GM19023 (cell line): ENCODE results near the gene COA8.

Experiments
- ATAC-seq: cut with Tn5 transposase; IDR thresholded peaks from one replicate; pipeline ENCODE4 v1.9.1; 2021; ENCODE audit warnings: mild to moderate bottlenecking, moderate library complexity; ENCODE audit not compliant: unreplicated experiment

COA8 gene

GRCh38 chr14:103535891-103536565, 26.7 kb upstream of the COA8 start:
- ATAC-seq, result no peak

- no peak for ATAC-seq
These were observed 26.1 kb upstream of the COA8 start for GRCh38 chr14:103536693-103537092.

DNA sequence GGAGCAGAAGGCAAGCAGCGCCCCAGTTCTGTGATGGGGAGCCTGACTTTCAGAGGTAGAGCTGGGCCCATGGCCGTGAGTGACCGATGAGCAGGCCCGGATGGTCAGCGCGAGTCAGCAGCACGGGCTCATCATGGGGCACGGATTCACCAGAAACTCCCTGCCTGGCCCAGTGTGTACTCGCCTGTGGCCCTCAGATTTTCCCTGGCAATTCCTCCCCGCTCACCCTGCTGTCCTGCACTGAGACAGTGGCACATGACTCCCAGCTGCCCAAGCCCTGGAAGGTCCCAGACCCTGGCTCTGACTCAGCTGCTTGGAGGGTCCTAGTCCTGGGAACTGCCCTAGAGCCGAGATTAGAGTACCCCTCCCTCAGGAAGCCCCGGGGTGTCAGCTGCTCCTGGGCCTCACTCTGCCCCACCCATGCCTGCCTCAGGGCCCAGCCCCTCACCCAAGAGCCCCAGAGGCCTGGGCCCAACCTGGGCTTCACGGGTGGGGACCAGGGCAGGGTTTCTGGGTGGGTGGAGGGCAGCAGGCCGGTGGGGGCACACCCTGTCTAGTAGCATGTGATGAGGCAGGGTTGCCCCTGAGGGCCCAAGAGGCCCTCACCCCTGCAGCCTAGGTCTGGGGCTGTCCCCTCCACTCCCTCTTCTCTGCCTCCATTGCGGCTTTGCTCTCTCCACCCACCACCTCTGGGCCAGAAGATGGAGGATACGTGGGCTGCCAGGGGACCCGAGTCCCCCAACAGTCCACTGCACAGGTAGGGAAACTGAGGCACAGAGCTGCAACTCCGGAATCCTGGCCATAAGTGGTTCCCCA, 25.4 kb upstream of the COA8 start:
- no peak for ATAC-seq

- ATAC-seq, result no peak
These were observed 24.3 kb upstream of the COA8 start for GRCh38 chr14:103538291-103539055.

DNA sequence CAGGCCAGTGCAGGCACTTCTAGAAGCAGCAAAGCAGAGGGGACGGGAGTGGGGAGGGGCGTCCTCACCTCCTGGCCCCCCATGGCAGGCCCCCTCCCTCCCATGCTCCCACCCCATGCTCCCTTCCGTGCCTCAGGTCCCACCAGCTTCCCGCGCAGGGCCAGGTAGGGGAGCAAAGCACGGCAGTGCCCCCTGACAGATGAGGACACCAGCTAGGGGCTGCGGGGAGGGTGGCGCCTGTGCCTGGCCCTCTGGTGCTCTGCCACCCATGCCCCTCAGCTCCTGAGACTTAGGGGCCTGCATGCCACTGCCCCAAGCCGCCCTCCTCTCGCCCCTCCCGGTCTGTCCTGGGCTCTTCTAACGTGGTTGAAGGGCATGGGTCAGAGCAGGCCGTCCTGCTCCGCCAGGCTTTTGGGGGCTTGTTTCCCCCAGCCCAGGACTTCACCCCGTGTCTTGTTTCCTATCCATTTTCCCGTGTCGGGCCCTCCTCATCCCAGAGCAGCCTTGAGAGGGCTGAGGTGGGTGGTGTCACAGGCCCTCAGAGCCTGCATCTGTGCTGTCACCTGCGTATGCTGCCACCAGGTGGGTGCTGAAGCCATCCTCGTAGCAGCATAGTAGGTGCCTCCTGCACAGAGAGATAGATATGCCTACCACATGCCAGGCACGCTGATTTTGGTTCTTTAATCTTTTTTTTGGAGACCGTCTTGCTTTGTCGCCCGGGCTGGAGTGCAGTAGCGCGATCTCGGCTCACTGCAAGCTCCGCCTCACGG, 23.5 kb upstream of the COA8 start:
- ATAC-seq, result no peak

- ATAC-seq, result no peak
These were observed 21.7 kb upstream of the COA8 start for GRCh38 chr14:103540821-103541708.

DNA sequence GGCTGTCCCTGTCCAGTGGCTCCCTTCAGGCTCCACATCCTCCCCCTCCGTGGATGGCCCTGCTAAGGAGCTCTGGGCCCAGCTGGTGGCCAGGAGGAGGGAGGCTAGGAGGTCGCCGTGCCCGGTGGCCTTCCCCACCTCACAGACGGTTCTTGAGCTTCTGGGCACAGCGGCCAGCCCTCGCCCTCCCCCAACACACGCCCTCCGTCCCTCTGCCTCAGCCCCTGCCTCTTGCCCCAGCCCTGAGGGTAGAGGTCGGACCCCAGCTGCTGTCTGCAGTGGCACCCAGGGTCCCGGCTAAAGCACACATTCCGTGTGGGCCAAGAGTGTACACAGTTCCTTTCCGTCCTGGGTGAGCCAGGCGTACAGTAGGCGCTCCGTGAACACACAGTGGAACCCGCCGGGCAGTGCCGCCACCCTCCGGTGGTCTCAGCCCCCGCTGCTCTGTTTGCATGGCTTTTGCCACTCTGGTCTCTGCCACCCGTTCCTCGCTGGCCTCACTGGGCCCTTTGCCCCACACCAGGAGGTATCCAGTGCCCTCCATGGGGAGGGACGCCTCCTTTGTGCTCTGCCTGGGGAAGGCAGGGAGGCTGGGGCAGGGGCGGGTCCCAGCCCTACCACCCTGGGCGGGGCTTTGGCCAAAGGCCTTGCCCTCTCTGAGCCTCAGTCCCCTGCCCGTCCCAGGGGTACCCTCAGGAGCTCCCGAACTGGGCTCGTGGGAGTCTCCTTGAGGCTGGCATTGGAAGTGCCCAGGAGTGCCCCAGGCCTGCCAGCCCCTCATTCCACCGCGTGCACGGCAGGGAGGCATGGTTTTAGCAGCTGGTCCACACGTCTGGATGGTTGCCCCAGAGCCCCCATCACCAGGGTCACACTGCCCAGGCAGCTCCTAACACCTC, 20.8 kb upstream of the COA8 start:
- no peak for ATAC-seq

GRCh38 chr14:103542605-103543088, 20.1 kb upstream of the COA8 start:
- ATAC-seq, result no peak

GRCh38 chr14:103543140-103543539, 19.6 kb upstream of the COA8 start:
- ATAC-seq, result no peak

GRCh38 chr14:103543721-103544387, 18.9 kb upstream of the COA8 start:
- no peak for ATAC-seq

GRCh38 chr14:103544388-103545218, 18.2 kb upstream of the COA8 start:
- ATAC-seq, result no peak

GRCh38 chr14:103545219-103545914, 17.4 kb upstream of the COA8 start:
- ATAC-seq, result no peak

GRCh38 chr14:103545915-103546651, 16.7 kb upstream of the COA8 start:
- ATAC-seq, result no peak

GRCh38 chr14:103546652-103547454, 15.9 kb upstream of the COA8 start:
- ATAC-seq, result peak; percentile 63

- no peak for ATAC-seq
These were observed 15.3 kb upstream of the COA8 start for GRCh38 chr14:103547455-103547940.
